ENCODE data around the gene TSHZ2. TPM values are rescaled to one million over a fixed set of nuclear protein-coding genes. Genes with fewer than 3 reads are reported as not detected.

TSHZ2 gene
- total RNA-seq, 1 donor, result 3.6 TPM

- no peaks in the 10 kb centered on the region for H3K4me1 ChIP-seq (ENCODE audit: insufficient read depth, low read length)
- H3K27ac ChIP-seq (ENCODE audit: low read depth, low read length), result no peak overlapping the region
- no peaks in the 10 kb centered on the region for H4K20me1 ChIP-seq (ENCODE audit: insufficient read depth, low read length)
- no peak overlapping the region for H3K4me2 ChIP-seq (ENCODE audit: insufficient read depth, low read length)
- DNase-seq (ENCODE audit: insufficient read length, low spot score, missing footprints), result no peak
- H3K27me3 ChIP-seq (ENCODE audit: insufficient read depth, low read length), result no peaks in the 10 kb centered on the region
- H3K36me3 ChIP-seq (ENCODE audit: insufficient read depth, low read length), result no peaks in the 10 kb centered on the region
- TF ChIP-seq CTCF (IDR thresholded peaks at IDR 0.05; ENCODE audit: extremely low read depth, low read depth, low read length), result no peak
- H3K79me2 ChIP-seq (ENCODE audit: insufficient read depth, low read length), result no peaks in the 10 kb centered on the region
- H3K4me3 ChIP-seq (ENCODE audit: insufficient read depth, low read length), result no peak overlapping the region
- H3K9me3 ChIP-seq (ENCODE audit: low read depth, low read length), result no peaks in the 10 kb centered on the region
- no peak overlapping the region for H2AFZ ChIP-seq (ENCODE audit: low read length)
These were observed 207.6 kb downstream of the TSHZ2 start for GRCh38 chr20:53179749-53180148.

- no peak for DNase-seq (ENCODE audit: insufficient read length, low spot score, missing footprints)
- H4K20me1 ChIP-seq (ENCODE audit: insufficient read depth, low read length), result no peaks in the 10 kb centered on the region
- H2AFZ ChIP-seq (ENCODE audit: low read length), result no peak overlapping the region
- no peak for TF ChIP-seq CTCF (IDR thresholded peaks at IDR 0.05; ENCODE audit: extremely low read depth, low read depth, low read length)
- no peaks in the 10 kb centered on the region for H3K79me2 ChIP-seq (ENCODE audit: insufficient read depth, low read length)
- no peaks in the 10 kb centered on the region for H3K27me3 ChIP-seq (ENCODE audit: insufficient read depth, low read length)
- H3K36me3 ChIP-seq (ENCODE audit: insufficient read depth, low read length), result no peaks in the 10 kb centered on the region
- no peaks in the 10 kb centered on the region for H3K9me3 ChIP-seq (ENCODE audit: low read depth, low read length)
- H3K4me2 ChIP-seq (ENCODE audit: insufficient read depth, low read length), result no peak overlapping the region
- no peak overlapping the region for H3K27ac ChIP-seq (ENCODE audit: low read depth, low read length)
- H3K4me3 ChIP-seq (ENCODE audit: insufficient read depth, low read length), result no peak overlapping the region
- H3K4me1 ChIP-seq (ENCODE audit: insufficient read depth, low read length), result no peaks in the 10 kb centered on the region
These were observed 208.8 kb downstream of the TSHZ2 start for GRCh38 chr20:53180928-53181362.

- Histone ChIP-seq H2AFZ (ENCODE audit: low read length) (no peak overlapping the region), H3K4me2 (ENCODE audit: insufficient read depth, low read length) (no peak overlapping the region), H3K36me3 (ENCODE audit: insufficient read depth, low read length) (no peaks in the 10 kb centered on the region), H3K27ac (ENCODE audit: low read depth, low read length) (no peak overlapping the region), H4K20me1 (ENCODE audit: insufficient read depth, low read length) (no peaks in the 10 kb centered on the region), H3K27me3 (ENCODE audit: insufficient read depth, low read length) (no peaks in the 10 kb centered on the region), H3K4me1 (ENCODE audit: insufficient read depth, low read length) (no peaks in the 10 kb centered on the region), H3K9me3 (ENCODE audit: low read depth, low read length) (no peaks in the 10 kb centered on the region), H3K4me3 (ENCODE audit: insufficient read depth, low read length) (no peak overlapping the region), H3K79me2 (ENCODE audit: insufficient read depth, low read length) (no peaks in the 10 kb centered on the region)
- no peak for DNase-seq (ENCODE audit: insufficient read length, low spot score, missing footprints)
- TF ChIP-seq CTCF (IDR thresholded peaks at IDR 0.05; ENCODE audit: extremely low read depth, low read depth, low read length), result no peak
These were observed 209.8 kb downstream of the TSHZ2 start for GRCh38 chr20:53181866-53182376.

GRCh38 chr20:53183181-53183580 lies 211.0 kb downstream of the TSHZ2 start:
- Histone ChIP-seq H3K36me3 (ENCODE audit: insufficient read depth, low read length) (no peaks in the 10 kb centered on the region), H3K27me3 (ENCODE audit: insufficient read depth, low read length) (no peaks in the 10 kb centered on the region), H3K4me2 (ENCODE audit: insufficient read depth, low read length) (no peak overlapping the region), H3K27ac (ENCODE audit: low read depth, low read length) (no peak overlapping the region), H4K20me1 (ENCODE audit: insufficient read depth, low read length) (no peaks in the 10 kb centered on the region), H3K79me2 (ENCODE audit: insufficient read depth, low read length) (no peaks in the 10 kb centered on the region), H2AFZ (ENCODE audit: low read length) (no peak overlapping the region), H3K9me3 (ENCODE audit: low read depth, low read length) (no peaks in the 10 kb centered on the region), H3K4me3 (ENCODE audit: insufficient read depth, low read length) (no peak overlapping the region), H3K4me1 (ENCODE audit: insufficient read depth, low read length) (no peaks in the 10 kb centered on the region)
- DNase-seq (ENCODE audit: insufficient read length, low spot score, missing footprints), result no peak
- no peak for TF ChIP-seq CTCF (IDR thresholded peaks at IDR 0.05; ENCODE audit: extremely low read depth, low read depth, low read length)
